ENCODE measurements around the gene PTPRC.

Gene PTPRC

GRCh38 chr1:198747127-198747526 lies 108.3 kb downstream of the PTPRC start:
- DNase-seq (ENCODE audit: insufficient read length, low spot score) (no peak), FAIRE-seq (no peak)

DNA sequence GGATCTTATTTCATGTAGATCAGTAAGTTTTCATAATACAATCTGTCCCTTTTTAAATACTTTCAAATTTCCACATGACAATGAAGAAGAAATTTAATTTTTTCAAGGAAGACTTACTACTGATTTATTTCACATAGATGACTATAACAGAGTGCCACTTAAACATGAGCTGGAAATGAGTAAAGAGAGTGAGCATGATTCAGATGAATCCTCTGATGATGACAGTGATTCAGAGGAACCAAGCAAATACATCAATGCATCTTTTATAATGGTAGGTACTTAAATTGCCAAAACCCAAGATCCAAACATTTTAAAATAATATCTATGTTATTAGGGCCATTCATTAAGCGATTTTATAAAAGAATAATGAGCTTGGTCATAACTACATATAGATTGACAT lies 110.4 kb downstream of the PTPRC start:
- DNase-seq (ENCODE audit: insufficient read length, low spot score) (no peak), FAIRE-seq (no peak)

GRCh38 chr1:198750081-198750480 lies 111.2 kb downstream of the PTPRC start:
- FAIRE-seq, result no peak
- DNase-seq (ENCODE audit: insufficient read length, low spot score), result no peak

DNA sequence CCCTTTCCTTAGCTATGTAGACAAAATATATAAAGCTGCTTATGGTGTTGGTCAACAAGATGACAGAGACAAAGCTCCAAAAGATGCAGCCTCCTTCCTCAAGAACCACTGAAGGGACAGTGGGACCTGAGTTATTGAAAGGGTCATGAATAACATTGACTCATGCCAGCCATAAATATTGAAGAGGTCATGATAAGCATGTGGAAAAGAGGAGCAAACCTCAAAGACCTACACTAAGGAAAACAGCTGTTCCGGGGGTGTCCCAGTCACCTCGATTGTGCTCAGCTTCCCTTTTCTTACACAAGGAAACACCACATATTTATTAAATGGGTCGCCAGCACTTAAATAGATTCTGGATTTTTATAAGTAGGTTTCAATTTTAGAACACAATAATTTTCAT lies 112.9 kb downstream of the PTPRC start:
- DNase-seq (ENCODE audit: insufficient read length, low spot score) (no peak), FAIRE-seq (no peak)

DNA sequence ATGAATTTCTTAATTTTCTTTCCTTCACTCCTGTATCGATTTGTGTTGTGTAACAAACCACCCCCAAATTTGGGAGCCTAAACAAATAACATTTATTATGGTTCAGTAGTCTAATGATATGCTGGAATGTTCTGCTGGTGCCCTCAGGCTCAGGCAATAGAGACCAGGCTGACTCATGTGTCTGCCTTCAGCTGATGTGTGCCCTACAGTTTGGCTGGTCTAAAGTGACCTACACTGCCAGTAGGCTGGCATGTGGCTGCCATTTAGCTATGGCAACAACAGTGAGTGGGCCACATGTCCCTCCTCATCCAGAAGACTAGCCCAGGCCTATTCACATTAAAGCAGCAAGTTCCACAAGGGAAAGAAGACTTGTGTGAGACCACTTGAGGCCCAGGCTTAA lies 115.8 kb downstream of the PTPRC start:
- DNase-seq (ENCODE audit: insufficient read length, low spot score) (no peak), FAIRE-seq (no peak)

- FAIRE-seq (no peak), DNase-seq (ENCODE audit: insufficient read length, low spot score) (no peak)
These were observed 116.9 kb downstream of the PTPRC start for GRCh38 chr1:198755715-198756114.

DNA sequence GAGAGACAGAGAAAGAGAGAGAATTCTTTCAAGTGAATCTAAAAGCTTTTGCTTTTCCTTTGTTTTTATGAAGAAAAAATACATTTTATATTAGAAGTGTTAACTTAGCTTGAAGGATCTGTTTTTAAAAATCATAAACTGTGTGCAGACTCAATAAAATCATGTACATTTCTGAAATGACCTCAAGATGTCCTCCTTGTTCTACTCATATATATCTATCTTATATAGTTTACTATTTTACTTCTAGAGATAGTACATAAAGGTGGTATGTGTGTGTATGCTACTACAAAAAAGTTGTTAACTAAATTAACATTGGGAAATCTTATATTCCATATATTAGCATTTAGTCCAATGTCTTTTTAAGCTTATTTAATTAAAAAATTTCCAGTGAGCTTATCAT lies 117.6 kb downstream of the PTPRC start:
- DNase-seq (ENCODE audit: insufficient read length, low spot score) (no peak), FAIRE-seq (no peak)

GRCh38 chr1:198761859-198762616 lies 123.2 kb downstream of the PTPRC start:
- FAIRE-seq (no peak), DNase-seq (ENCODE audit: insufficient read length, low spot score) (no peak)

DNA sequence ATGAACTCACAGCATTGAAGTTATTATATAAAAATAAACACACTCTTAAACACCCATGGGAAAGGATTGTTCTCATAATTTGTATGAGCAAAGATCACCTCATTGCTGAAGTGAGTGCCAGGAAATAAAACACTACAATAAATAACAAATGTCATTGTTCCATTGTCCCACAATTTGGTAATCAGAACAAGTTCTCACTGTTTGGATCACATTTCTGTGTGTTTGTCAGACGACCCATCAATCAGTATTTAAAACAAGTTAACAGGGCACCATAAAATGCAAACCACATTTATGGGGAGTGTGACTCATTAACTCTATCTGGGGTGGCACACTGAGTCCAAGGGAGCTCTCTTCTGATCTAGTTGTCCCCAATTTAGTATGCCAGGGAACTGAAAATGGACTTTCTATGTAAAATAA lies 124.5 kb downstream of the PTPRC start:
- FAIRE-seq, result no peak
- DNase-seq (ENCODE audit: insufficient read length, low spot score), result no peak

GRCh38 chr1:198764748-198765147 lies 125.9 kb downstream of the PTPRC start:
- DNase-seq (ENCODE audit: insufficient read length, low spot score), result no peak
- FAIRE-seq, result no peak

- no peak for DNase-seq (ENCODE audit: insufficient read length, low spot score)
These were observed 126.6 kb downstream of the PTPRC start for GRCh38 chr1:198765416-198765815.

DNA sequence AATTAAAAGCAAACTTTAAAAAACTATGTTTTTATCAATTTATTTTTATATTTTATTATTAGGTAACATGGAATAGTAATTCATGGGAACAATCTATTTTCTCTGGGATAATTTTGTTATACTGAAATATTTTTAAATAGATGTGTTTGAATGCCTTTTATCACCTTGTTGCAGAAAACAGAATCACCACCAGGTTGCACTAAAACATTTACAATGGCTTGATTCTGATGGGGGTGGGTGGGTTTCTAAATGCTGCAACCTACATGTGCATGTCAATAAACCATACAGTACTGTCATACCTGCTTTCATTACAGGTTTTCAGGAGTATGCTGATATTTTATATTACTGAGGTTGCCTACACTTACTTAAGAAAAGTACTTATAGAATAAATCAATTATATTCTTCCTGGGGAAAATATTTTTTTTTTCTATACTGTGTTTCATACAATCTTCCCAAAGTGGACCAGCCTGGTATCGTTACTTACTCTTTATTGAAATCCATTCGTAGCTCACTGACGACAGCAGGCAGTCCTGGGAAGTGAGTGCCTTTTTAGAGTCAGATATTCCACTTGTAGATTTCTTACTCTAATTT lies 132.8 kb downstream of the PTPRC start:
- no peak for FAIRE-seq
- DNase-seq (ENCODE audit: insufficient read length, low spot score), result peak; percentile 26

More at GRCh38 chr1:198765416-198765815, 126.6 kb downstream of the PTPRC start:
- FAIRE-seq, result no peak

- no peak for FAIRE-seq
- DNase-seq (ENCODE audit: insufficient read length, low spot score), result no peak
These were observed 133.8 kb downstream of the PTPRC start for GRCh38 chr1:198772626-198773025.

DNA sequence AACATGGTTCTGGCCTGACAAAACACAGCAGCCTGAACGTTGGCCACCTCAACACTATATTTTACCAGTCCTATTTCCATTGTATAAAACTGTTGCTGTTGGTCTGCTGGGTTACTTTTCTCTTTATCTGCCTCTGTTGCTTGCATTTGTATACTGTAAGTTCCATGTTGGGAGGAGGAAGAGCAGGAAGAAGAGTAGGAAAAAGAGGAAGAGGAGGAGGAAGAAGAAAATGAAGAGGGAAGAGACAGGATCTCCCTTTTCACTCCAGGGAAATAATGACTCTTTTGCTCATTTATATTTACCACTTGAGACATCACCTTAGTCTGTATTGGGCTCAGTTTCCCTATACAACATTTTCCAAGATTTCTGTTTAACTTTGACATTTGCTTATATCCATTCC lies 134.2 kb downstream of the PTPRC start:
- FAIRE-seq, result no peak
- no peak for DNase-seq (ENCODE audit: insufficient read length, low spot score)

DNA sequence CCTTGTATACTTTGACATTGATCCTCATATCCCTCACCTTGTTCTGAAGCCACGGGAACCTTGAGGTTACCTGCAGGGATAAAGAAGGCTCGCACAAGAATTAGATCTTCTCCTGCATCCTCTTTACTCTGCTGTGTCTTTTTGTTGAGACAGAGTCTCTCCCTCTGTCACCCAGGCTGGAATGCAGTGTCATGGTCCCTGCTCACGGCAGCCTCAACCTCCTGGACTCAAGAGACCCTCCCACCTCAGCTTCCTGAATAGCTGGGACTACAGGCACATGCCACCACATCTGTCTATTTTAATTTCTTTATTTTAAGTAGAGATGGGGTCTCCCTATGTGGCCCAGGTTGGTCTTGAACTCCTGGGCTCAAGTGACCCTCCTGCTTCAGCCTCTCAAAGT lies 134.7 kb downstream of the PTPRC start:
- DNase-seq (ENCODE audit: insufficient read length, low spot score), result no peak
- FAIRE-seq, result no peak

DNA sequence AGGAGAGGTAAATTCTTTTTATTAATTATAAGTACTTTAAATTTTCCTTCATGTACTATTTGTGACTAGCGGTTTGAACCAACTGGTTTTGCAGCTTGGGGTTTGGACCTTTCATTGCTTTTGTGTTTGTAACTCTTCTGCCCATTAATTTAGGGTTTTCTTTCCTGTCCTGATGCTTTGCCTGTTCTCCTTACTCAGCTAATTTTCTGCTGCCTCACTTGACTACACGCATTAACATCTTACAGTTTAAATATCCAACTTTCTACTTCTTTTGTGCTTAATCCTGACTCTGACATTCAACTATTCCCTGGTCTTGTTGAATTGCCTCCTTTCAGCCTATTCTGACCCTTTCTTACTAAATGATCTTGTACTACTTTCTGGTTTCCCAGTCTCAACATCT lies 135.6 kb downstream of the PTPRC start:
- DNase-seq (ENCODE audit: insufficient read length, low spot score), result no peak
- FAIRE-seq, result no peak

DNA sequence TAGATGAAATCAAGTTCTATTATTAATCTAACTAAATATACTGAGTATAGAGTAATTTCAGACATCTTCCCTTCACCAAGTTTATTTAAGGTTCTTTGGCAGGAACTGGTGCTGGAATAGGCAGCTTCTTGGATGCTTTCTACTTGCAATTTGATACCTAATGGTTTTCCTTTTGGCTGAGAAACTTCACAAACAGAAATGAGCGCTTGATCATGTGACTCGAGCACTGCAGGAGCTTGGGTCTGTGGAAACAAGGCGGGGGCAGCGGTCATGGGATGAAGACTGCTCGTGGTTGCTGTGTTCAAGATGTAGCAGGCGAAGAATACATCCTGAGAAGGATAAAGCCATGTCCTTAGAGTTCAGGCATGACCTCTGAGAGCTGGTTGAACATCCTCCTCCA lies 136.8 kb downstream of the PTPRC start:
- FAIRE-seq, result no peak
- DNase-seq (ENCODE audit: insufficient read length, low spot score), result no peak

GRCh38 chr1:198776602-198777029 lies 137.8 kb downstream of the PTPRC start:
- no peak for FAIRE-seq

GRCh38 chr1:198778049-198778448 lies 139.2 kb downstream of the PTPRC start:
- FAIRE-seq (no peak), DNase-seq (ENCODE audit: insufficient read length, low spot score) (no peak)

More at GRCh38 chr1:198776602-198777029, 137.8 kb downstream of the PTPRC start:
- peak; percentile 30 for DNase-seq (ENCODE audit: insufficient read length, low spot score)

- DNase-seq (ENCODE audit: insufficient read length, low spot score) (no peak), FAIRE-seq (no peak)
These were observed 141.5 kb downstream of the PTPRC start for GRCh38 chr1:198780376-198780775.

DNA sequence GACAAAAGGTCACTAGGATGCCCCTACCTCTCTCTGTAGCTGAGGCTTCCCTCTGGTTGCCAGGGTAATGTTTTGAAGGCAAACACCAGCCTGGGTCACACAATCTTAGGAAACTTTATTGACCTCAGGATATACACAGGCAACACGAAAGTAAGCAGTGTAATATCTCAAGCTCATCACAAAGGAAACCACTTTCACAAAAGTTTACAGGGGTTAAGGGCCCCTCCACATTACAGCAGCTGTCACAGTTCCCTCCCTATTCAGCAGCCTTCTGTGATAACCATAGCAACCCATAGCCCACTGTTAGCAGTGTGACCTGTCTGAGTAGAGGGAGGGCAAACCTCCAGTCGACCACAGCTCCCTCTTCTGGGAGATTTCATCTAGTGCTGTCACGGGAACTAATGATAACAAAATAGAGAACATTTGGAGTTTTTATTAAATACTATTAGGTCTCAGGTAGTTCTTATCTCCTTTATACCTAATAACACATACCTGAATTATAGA lies 149.8 kb downstream of the PTPRC start:
- peak; percentile 4 for DNase-seq (ENCODE audit: insufficient read length, low spot score)
- FAIRE-seq, result no peak

- FAIRE-seq (no peak), DNase-seq (ENCODE audit: insufficient read length, low spot score) (no peak)
These were observed 154.9 kb downstream of the PTPRC start for GRCh38 chr1:198793714-198794113.

All from HTR-8/SVneo (cell line).